ENCODE measurements around the gene TTLL9. TPM values are rescaled to one million over a fixed set of nuclear protein-coding genes. Genes with fewer than 3 reads are reported as not detected.

Gene TTLL9
- polyA plus RNA-seq, 1 of the 3 experiments (the other 2 are of a cell fraction), result 0.23 TPM

GRCh38 chr20:31849306-31849930, 21.0 kb upstream of the TTLL9 start:
- ChIA-PET POLR2A (interaction anchor here (1.5 kb wide), 1 partner anchor 102 kb away, joined by 4 read pairs; the partner anchor contains the start of gene PDRG1), CTCF (interaction anchor here (3.8 to 8.1 kb wide), 5 partner anchors 15 to 182 kb away, joined by 32 to 170 read pairs (median 86); partner anchors contain the start of gene PDRG1)
- H3K36me3 ChIP-seq (replicated peaks in 1 of 2; ENCODE audit: control insufficient read depth in 1 of 2, insufficient read depth in 2 of 2, low read length in 1 of 2), result no peaks in the 10 kb centered on the region
- peaks cover 0 to 4% of the 10 kb centered on the region in 2 experiments; a peak in 2 of 4 replicates for H3K4me1 ChIP-seq (ENCODE audit: control insufficient read depth in 1 of 2, insufficient read depth in 2 of 2, low read depth in 1 of 2, low read length in 1 of 2)
- DNase-seq, result peak; percentile 48
- H3F3A ChIP-seq (replicated peaks; ENCODE audit: insufficient read depth), result no peaks in the 10 kb centered on the region
- no peaks in the 10 kb centered on the region for H4K20me1 ChIP-seq (ENCODE audit: insufficient read depth)
- H2AFZ ChIP-seq (ENCODE audit: low read depth), result no peak overlapping the region
- WGBS (ENCODE audit: low lambda C conversion rate), result 47% methylated on average over 36 of the region's 45 CpGs
- no peak overlapping the region for H3K27ac ChIP-seq (ENCODE audit: low read depth in 2 of 2, low read length in 1 of 2)
- H3K79me2 ChIP-seq (ENCODE audit: insufficient read depth), result no peaks in the 10 kb centered on the region
- H3K4me2 ChIP-seq, result no peak overlapping the region
- no peak overlapping the region for H3K4me3 ChIP-seq (ENCODE audit: low read depth in 2 of 2, low read length in 1 of 2)
- TF ChIP-seq SMC3 (IDR thresholded peaks at IDR 0.05; ENCODE audit: low read depth, low read length) (no peak), GATA2 (CRISPR knock-in tag; IDR thresholded peaks at IDR 0.05) (no peak), RXRA (IDR thresholded peaks at IDR 0.05; ENCODE audit: borderline replicate concordance, low read depth) (no peak), FOXJ3 (CRISPR knock-in tag; IDR thresholded peaks at IDR 0.05) (no peak), RAD21 (IDR thresholded peaks at IDR 0.05; ENCODE audit: low read length) (no peak), MAX (IDR thresholded peaks at IDR 0.05; ENCODE audit: low read depth) (no peak), YY1 (IDR thresholded peaks at IDR 0.05; ENCODE audit: low read depth) (no peak), NRF1 (IDR thresholded peaks at IDR 0.05; ENCODE audit: low read depth, low read length) (no peak), SIN3A (IDR thresholded peaks at IDR 0.05; ENCODE audit: borderline replicate concordance, low read depth, low read length) (no peak), MXI1 (IDR thresholded peaks at IDR 0.05; ENCODE audit: low read depth, low read length) (no peak), PBX3 (IDR thresholded peaks at IDR 0.05) (no peak), ELF1 (IDR thresholded peaks at IDR 0.05) (no peak), TAF1 (IDR thresholded peaks at IDR 0.05; ENCODE audit: borderline replicate concordance, low read depth, low read length) (no peak)
- TF ChIP-seq, protein P1, sequence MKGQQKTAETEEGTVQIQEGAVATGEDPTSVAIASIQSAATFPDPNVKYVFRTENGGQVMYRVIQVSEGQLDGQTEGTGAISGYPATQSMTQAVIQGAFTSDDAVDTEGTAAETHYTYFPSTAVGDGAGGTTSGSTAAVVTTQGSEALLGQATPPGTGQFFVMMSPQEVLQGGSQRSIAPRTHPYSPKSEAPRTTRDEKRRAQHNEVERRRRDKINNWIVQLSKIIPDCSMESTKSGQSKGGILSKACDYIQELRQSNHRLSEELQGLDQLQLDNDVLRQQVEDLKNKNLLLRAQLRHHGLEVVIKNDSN (IDR thresholded peaks at IDR 0.05; ENCODE audit: borderline replicate concordance, low read depth), result no peak
- H3K9ac ChIP-seq, result no peak overlapping the region
- no peaks in the 10 kb centered on the region; the same call in 1 of the 2 replicates for H3K27me3 ChIP-seq (ENCODE audit: insufficient read depth)
- no peaks in the 10 kb centered on the region for H3K9me3 ChIP-seq
- H3K9me2 ChIP-seq, result no peaks in the 10 kb centered on the region

- H4K20me1 ChIP-seq (ENCODE audit: insufficient read depth), result no peaks in the 10 kb centered on the region
- H3K9me2 ChIP-seq, result no peaks in the 10 kb centered on the region
- H3K4me3 ChIP-seq (ENCODE audit: low read depth in 2 of 2, low read length in 1 of 2), result no peak overlapping the region
- H3K27ac ChIP-seq (ENCODE audit: low read depth in 2 of 2, low read length in 1 of 2), result no peak overlapping the region
- peaks cover 11% of the 10 kb centered on the region; the same call in 1 of the 2 replicates for H3K27me3 ChIP-seq (ENCODE audit: insufficient read depth)
- no peak for DNase-seq
- H3K9ac ChIP-seq, result no peak overlapping the region
- no peaks in the 10 kb centered on the region for H3K9me3 ChIP-seq
- POLR2A ChIA-PET, result interaction anchor here (0.9 to 1.0 kb wide), 2 partner anchors 9 to 17 kb away, joined by 3 to 4 read pairs; no protein-coding TSS in a partner anchor
- no peak overlapping the region for H2AFZ ChIP-seq (ENCODE audit: low read depth)
- no peaks in the 10 kb centered on the region for H3K79me2 ChIP-seq (ENCODE audit: insufficient read depth)
- no peaks in the 10 kb centered on the region for H3K36me3 ChIP-seq (replicated peaks in 1 of 2; ENCODE audit: control insufficient read depth in 1 of 2, insufficient read depth in 2 of 2, low read length in 1 of 2)
- no peaks in the 10 kb centered on the region for H3F3A ChIP-seq (replicated peaks; ENCODE audit: insufficient read depth)
- 69% methylated on average over 10 of the region's 11 CpGs for WGBS (ENCODE audit: low lambda C conversion rate)
- CTCF ChIA-PET, result interaction anchor here (0.6 to 8.1 kb wide), 20 partner anchors 9 to 292 kb away, joined by 3 to 170 read pairs (median 14); partner anchors contain the start of genes PDRG1 and XKR7
- H3K4me1 ChIP-seq (ENCODE audit: control insufficient read depth in 1 of 2, insufficient read depth in 2 of 2, low read depth in 1 of 2, low read length in 1 of 2), result no peaks in the 10 kb centered on the region; a peak in 1 of 4 replicates
- TF ChIP-seq FOSL2 (IDR thresholded peaks at IDR 0.05; ENCODE audit: borderline replicate concordance, low read depth), result no peak
- TF ChIP-seq POLR2AphosphoS5 (IDR thresholded peaks at IDR 0.05; ENCODE audit: low read depth, low read length), result no peak
- no peak for TF ChIP-seq FOXM1 (IDR thresholded peaks at IDR 0.05; ENCODE audit: low read depth)
- no peak for TF ChIP-seq FOXJ3 (CRISPR knock-in tag; IDR thresholded peaks at IDR 0.05)
- no peak for TF ChIP-seq MXI1 (IDR thresholded peaks at IDR 0.05; ENCODE audit: low read depth, low read length)
- no peak for TF ChIP-seq NFIC (IDR thresholded peaks at IDR 0.05; ENCODE audit: borderline replicate concordance)
- TF ChIP-seq MEF2A (IDR thresholded peaks at IDR 0.05; ENCODE audit: borderline replicate concordance, low read depth), result no peak
- no peak for TF ChIP-seq RAD21 (IDR thresholded peaks at IDR 0.05; ENCODE audit: low read length)
- no peak for TF ChIP-seq ZBTB33 (IDR thresholded peaks at IDR 0.05; ENCODE audit: borderline replicate concordance, low read depth)
- H3K4me2 ChIP-seq, result no peak overlapping the region
These were observed 19.0 kb upstream of the TTLL9 start for GRCh38 chr20:31851240-31851955.

Measured in SK-N-SH (cell line).